Measurements from ENCODE around the gene GMPPA. TPM values are rescaled to one million over a fixed set of nuclear protein-coding genes. Genes with fewer than 3 reads are reported as not detected.

Gene GMPPA
- total and polyA plus RNA-seq, 9 of the 15 experiments (the other 6 are each of a cell fraction or from before 2014, with no cell fraction given), result 7.0 to 101 (median 66.7) TPM

DNA sequence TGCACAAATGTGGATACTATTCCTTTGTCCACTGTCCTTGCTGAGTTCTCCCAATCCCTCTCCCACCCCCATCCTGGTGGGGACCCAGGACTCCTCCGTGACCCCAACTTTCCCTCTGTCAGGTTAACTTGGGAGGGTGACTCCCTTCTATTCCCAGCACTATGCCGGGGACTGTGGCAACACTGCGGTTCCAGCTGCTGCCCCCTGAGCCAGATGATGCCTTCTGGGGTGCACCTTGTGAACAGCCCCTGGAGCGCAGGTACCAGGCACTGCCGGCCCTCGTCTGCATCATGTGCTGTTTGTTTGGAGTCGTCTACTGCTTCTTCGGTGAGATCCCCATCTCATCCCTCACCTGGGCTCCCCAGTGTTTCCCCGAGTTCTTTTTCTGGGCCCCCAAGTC is 45.9 kb downstream of the GMPPA start (continued):
- no peak for TF ChIP-seq ZNF609 (CRISPR knock-in tag; IDR thresholded peaks at IDR 0.05; ENCODE audit: borderline replicate concordance)
- no peak for TF ChIP-seq KDM4B (IDR thresholded peaks at IDR 0.05; ENCODE audit: borderline replicate concordance in 2 of 2, low read depth in 1 of 2)
- no peak for TF ChIP-seq ESRRA (IDR thresholded peaks at IDR 0.05; ENCODE audit: borderline replicate concordance, low read depth)
- no peak for TF ChIP-seq ZNF696 (CRISPR knock-in tag; conservative IDR thresholded peaks at IDR 0.05)

Measured in K562 (cell line).